Fibroblast of lung (primary cell): ENCODE measurements around the gene STAB2.

ENCODE experiments used
- EZH2 ChIP-seq: IDR thresholded peaks from 2 replicates; pipeline ENCODE4 v1.5.1; 2012; ENCODE audit warnings: low read length, control low read depth, mild to moderate bottlenecking; ENCODE audit errors: missing control alignments
- TF ChIP-seq, protein P1 (sequence below), 2 donors: IDR thresholded peaks in 1 of 2; conservative IDR thresholded peaks in 1 of 2; 1 replicate in 1 of 2; 2 replicates in 1 of 2; pipeline ENCODE4 v1.5.1; 2011 to 2012; ENCODE audit warnings: low read length in 2 of 2, control low read depth in 1 of 2, inconsistent platforms in 1 of 2, low read depth in 1 of 2, mild to moderate bottlenecking in 1 of 2

DNA sequence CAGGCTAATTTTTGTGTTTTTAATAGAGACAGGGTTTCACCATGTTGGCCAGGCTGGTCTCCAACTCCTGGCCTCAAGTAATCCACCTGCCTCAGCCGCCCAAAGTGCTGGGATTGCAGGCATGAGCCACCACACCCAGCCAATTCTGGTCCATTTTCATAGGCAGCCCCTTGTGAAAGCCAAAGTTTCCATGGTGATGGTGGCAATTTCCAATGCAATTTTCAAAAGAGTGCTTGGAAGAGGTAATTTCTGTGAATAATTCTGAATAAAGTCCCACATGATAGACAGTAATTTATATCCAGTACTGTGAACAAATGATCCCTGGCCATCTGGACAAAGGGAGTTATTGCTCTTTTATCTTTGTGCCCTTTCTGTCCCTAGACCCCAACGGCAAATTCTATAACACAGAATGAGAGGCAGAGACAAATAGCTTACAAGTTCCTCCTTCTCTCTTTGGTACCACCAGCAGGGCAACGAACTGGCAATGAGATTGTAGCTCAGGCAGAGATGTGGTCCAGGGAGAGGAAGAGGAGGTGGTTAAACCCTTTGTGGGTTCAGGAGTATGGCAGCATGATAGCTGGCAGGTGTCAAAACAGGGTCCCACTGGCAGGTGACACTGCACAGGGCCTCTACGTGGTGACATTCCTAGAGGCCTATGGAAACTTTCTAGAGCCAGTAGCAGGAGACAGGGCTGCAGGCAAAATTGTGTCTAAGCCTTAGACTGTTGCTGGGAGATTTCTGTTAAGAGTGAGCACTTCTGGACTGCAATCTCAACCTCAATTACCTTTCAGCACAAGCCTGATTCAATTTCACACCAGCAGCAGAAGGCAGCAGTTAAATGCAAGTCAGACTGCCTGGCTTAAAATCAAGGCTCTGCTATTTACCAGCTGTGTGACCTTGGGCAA is 207.5 kb downstream of the STAB2 start:
- TF ChIP-seq, protein P1, sequence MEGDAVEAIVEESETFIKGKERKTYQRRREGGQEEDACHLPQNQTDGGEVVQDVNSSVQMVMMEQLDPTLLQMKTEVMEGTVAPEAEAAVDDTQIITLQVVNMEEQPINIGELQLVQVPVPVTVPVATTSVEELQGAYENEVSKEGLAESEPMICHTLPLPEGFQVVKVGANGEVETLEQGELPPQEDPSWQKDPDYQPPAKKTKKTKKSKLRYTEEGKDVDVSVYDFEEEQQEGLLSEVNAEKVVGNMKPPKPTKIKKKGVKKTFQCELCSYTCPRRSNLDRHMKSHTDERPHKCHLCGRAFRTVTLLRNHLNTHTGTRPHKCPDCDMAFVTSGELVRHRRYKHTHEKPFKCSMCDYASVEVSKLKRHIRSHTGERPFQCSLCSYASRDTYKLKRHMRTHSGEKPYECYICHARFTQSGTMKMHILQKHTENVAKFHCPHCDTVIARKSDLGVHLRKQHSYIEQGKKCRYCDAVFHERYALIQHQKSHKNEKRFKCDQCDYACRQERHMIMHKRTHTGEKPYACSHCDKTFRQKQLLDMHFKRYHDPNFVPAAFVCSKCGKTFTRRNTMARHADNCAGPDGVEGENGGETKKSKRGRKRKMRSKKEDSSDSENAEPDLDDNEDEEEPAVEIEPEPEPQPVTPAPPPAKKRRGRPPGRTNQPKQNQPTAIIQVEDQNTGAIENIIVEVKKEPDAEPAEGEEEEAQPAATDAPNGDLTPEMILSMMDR (conservative IDR thresholded peaks at IDR 0.05 in 1 of 2, IDR thresholded peaks at IDR 0.05 in 1 of 2; ENCODE audit: low read depth in 1 of 2, low read length in 2 of 2) = no peak
- TF ChIP-seq EZH2 = no peak
